A549 treated with dexamethasone at 1 μM for 4 hours (cell line): ENCODE results near the gene CALML3. TPM values are rescaled to one million over a fixed set of nuclear protein-coding genes. Genes with fewer than 3 reads are reported as not detected.

Experiments used
- total RNA-seq: library from RNA; stranded (reverse); fragments of 200-300 nt; extraction: Qiagen RNA extraction; gene quantifications from 5 replicates; pipeline ENCODE4 v1.2.3, GENCODE V29; 2022

Gene CALML3
- 0.02 TPM in 1 of 5 replicates, not detected in the others for total RNA-seq

GRCh38 chr10:5524641-5525560 lies at the start of gene CALML3:
CALML3 (plus strand) TSS chr10:5524961; CDS start chr10:5525086, 125 bp downstream.

GRCh38 chr10:5499493-5500140 lies 25.1 kb upstream of the CALML3 start, which contains the start of gene CALML5:
CALML5 (minus strand) TSS chr10:5499570; CDS start chr10:5499438, 132 bp downstream.

Other genes with a start within 250 kb of the CALML3 start
- gene UCN3, start 160.0 kb upstream of the CALML3 start, total RNA-seq = not detected in 5 replicates
- 0.18 to 0.24 TPM (median 0.24 TPM) in 5 replicates for gene TUBAL3, start 120.1 kb upstream of the CALML3 start, total RNA-seq
- 44.5 to 61.5 TPM (median 56.0 TPM) in 5 replicates for gene NET1, start 112.4 kb upstream of the CALML3 start, total RNA-seq
- gene CALML5, start 25.4 kb upstream of the CALML3 start, total RNA-seq = not detected in 5 replicates
- gene ASB13, start 141.6 kb downstream of the CALML3 start, total RNA-seq = 20.7 to 24.6 TPM (median 22.9 TPM) in 5 replicates
- 25.5 to 45.0 TPM (median 40.5 TPM) in 5 replicates for gene TASOR2, start 159.9 kb downstream of the CALML3 start, total RNA-seq